SIG-M5 (cell line): ENCODE data around the gene CHST8.
"Not testable (repeated sequence)": the region's sequence is repeated elsewhere in the genome, so short reads cannot be mapped to it uniquely, and the experiment has no call there.

Experiments
- DNase-seq: peaks from one replicate; lab custom pipeline; 2025; lab: John Stamatoyannopoulos, UW

Gene CHST8

GRCh38 chr19:33690378-33691029 is 68.8 kb downstream of the CHST8 start:
- no peak for DNase-seq

GRCh38 chr19:33691030-33691427 is 69.3 kb downstream of the CHST8 start:
- no peak for DNase-seq

- DNase-seq: no peak
Measured at GRCh38 chr19:33691736-33692135, 70.0 kb downstream of the CHST8 start.

GRCh38 chr19:33693678-33694077 is 71.9 kb downstream of the CHST8 start:
- no peak for DNase-seq

- DNase-seq: not testable (repeated sequence)
Measured at GRCh38 chr19:33695547-33695946, 73.8 kb downstream of the CHST8 start.

GRCh38 chr19:33697766-33698165 is 76.0 kb downstream of the CHST8 start:
- no peak for DNase-seq

GRCh38 chr19:33698576-33699435 is 77.1 kb downstream of the CHST8 start:
- DNase-seq: no peak

- no peak for DNase-seq
Measured at GRCh38 chr19:33699754-33700407, 78.1 kb downstream of the CHST8 start.

- DNase-seq: no peak
Measured at GRCh38 chr19:33700408-33701013, 78.8 kb downstream of the CHST8 start.

GRCh38 chr19:33701565-33701964 is 79.8 kb downstream of the CHST8 start:
- no peak for DNase-seq

- no peak for DNase-seq
Measured at GRCh38 chr19:33702606-33703437, 81.1 kb downstream of the CHST8 start.

GRCh38 chr19:33703438-33703750 is 81.6 kb downstream of the CHST8 start:
- no peak for DNase-seq

- no peak for DNase-seq
Measured at GRCh38 chr19:33703821-33704220, 82.1 kb downstream of the CHST8 start.

GRCh38 chr19:33704271-33704670 is 82.5 kb downstream of the CHST8 start:
- no peak for DNase-seq

GRCh38 chr19:33705090-33705847 is 83.5 kb downstream of the CHST8 start:
- DNase-seq: no peak

- DNase-seq: no peak
Measured at GRCh38 chr19:33705860-33706259, 84.1 kb downstream of the CHST8 start.

- no peak for DNase-seq
Measured at GRCh38 chr19:33706631-33707030, 84.9 kb downstream of the CHST8 start.

- DNase-seq: no peak
Measured at GRCh38 chr19:33712268-33712667, 90.5 kb downstream of the CHST8 start.

GRCh38 chr19:33713194-33713593 is 91.4 kb downstream of the CHST8 start:
- DNase-seq: no peak

GRCh38 chr19:33714149-33714548 is 92.4 kb downstream of the CHST8 start:
- no peak for DNase-seq

GRCh38 chr19:33715462-33715861 is 93.7 kb downstream of the CHST8 start:
- DNase-seq: no peak
